Endodermal cell (in vitro differentiated cells): Measurements from ENCODE around the gene MORC1. TPM values are rescaled to one million over a fixed set of nuclear protein-coding genes. Genes with fewer than 3 reads are reported as not detected.

Experiments
- DNase-seq: peaks from one replicate; pipeline ENCODE4 v3.0.0-alpha.2; 2017
- H3K27ac ChIP-seq: 2 replicates; pipeline ENCODE4 v1.5.1; 2013; ENCODE audit warnings: mild to moderate bottlenecking, low read depth, low read length, moderate library complexity
- H3K27me3 ChIP-seq: 2 replicates; pipeline ENCODE4 v1.6.1; 2013; ENCODE audit warnings: mild to moderate bottlenecking, low read length, moderate library complexity; ENCODE audit not compliant: insufficient read depth, control insufficient read depth, poor library complexity, severe bottlenecking
- H3K36me3 ChIP-seq: 2 replicates; pipeline ENCODE4 v1.7.0; 2013; ENCODE audit warnings: mild to moderate bottlenecking, low read length, moderate library complexity; ENCODE audit not compliant: control insufficient read depth, insufficient read depth
- H3K4me1 ChIP-seq: one replicate; pipeline ENCODE4 v1.7.0; 2013; ENCODE audit warnings: low read length; ENCODE audit not compliant: control insufficient read depth, insufficient read depth
- H3K4me3 ChIP-seq: 2 replicates; pipeline ENCODE4 v1.5.1; 2013; ENCODE audit warnings: mild to moderate bottlenecking, low read length, moderate library complexity
- H3K9ac ChIP-seq: 2 replicates; pipeline ENCODE4 v1.6.1; 2013; ENCODE audit warnings: mild to moderate bottlenecking, low read length, moderate library complexity; ENCODE audit not compliant: poor library complexity, severe bottlenecking; ENCODE audit errors: extremely low read depth
- H3K9me3 ChIP-seq: 2 replicates; pipeline ENCODE4 v1.6.1; 2013; ENCODE audit warnings: mild to moderate bottlenecking, low read length, moderate library complexity; ENCODE audit not compliant: control insufficient read depth
- H3K27ac Mint-ChIP-seq: 2 replicates; pipeline ENCODE4 v1.8.0; 2020; ENCODE audit warnings: mixed read lengths
- H3K27me3 Mint-ChIP-seq: 2 replicates; pipeline ENCODE4 v1.8.0; 2021; ENCODE audit warnings: mild to moderate bottlenecking, mixed read lengths; ENCODE audit not compliant: insufficient read depth
- H3K36me3 Mint-ChIP-seq: 2 replicates; pipeline ENCODE4 v1.8.0; 2020; ENCODE audit warnings: low read depth, mixed read lengths
- H3K4me1 Mint-ChIP-seq: 2 replicates; pipeline ENCODE4 v1.8.0; 2020; ENCODE audit warnings: mixed read lengths
- H3K4me3 Mint-ChIP-seq: 2 replicates; pipeline ENCODE4 v1.8.0; 2020; ENCODE audit warnings: mild to moderate bottlenecking, moderate library complexity, mixed read lengths
- H3K9me3 Mint-ChIP-seq: 2 replicates; pipeline ENCODE4 v1.8.0; 2020; ENCODE audit warnings: mild to moderate bottlenecking, mixed read lengths
- CTCF ChIP-seq: fragments of 200-600 bp; sonication (generic); conservative IDR thresholded peaks from 2 replicates; pipeline ENCODE4 v1.5.0; 2021; ENCODE audit warnings: antibody characterized with exemption, mild to moderate bottlenecking
- WGBS, 2 experiments: methylation state at CpG; one replicate each; pipeline versions ENCODE4 v1.1.5 to v1.1.7; 2013; ENCODE audit warnings: missing lambda C conversion rate in 2 of 2, mixed read lengths in 1 of 2; ENCODE audit not compliant: insufficient coverage in 1 of 2, insufficient read length in 1 of 2; 5-methylcytosine and 5-hydroxymethylcytosine counted together
- total RNA-seq, 2 donors: library from RNA; stranded (reverse); fragmentation: NEBNext Ultra II Directional in 1 of 2; extraction: Animal tissue kit (Norgen Biotek cat#: 25700) in 1 of 2; gene quantifications; 2 replicates in 1 of 2; 3 replicates in 1 of 2; pipeline ENCODE4 v1.2.1, GENCODE V29; 2021

The MORC1 gene
- total RNA-seq, 2 donors from 2014 or later = not detected

- 85 to 90% methylated on average over 3 to 6 of the region's 6 CpGs for WGBS, 2 experiments
Measured at GRCh38 chr3:109045271-109046040, 72.5 kb downstream of the MORC1 start.

GRCh38 chr3:109035082-109035481, 82.9 kb downstream of the MORC1 start:
- WGBS, 2 experiments = no CpG with 5 or more reads among the region's 1 CpG
- no peaks in the 10 kb centered on the region for H3K9me3 Mint-ChIP-seq
- Histone ChIP-seq H3K9me3 (no peaks in the 10 kb centered on the region), H3K27me3 (no peaks in the 10 kb centered on the region), H3K36me3 (no peaks in the 10 kb centered on the region), H3K27ac (no peak overlapping the region), H3K4me3 (no peak overlapping the region), H3K9ac (no peak overlapping the region), H3K4me1 (peaks cover 8% of the 10 kb centered on the region)
- no peak for DNase-seq
- peaks cover 2% of the 10 kb centered on the region for H3K36me3 Mint-ChIP-seq
- no peak overlapping the region for H3K27ac Mint-ChIP-seq
- H3K4me3 Mint-ChIP-seq = no peak overlapping the region
- TF ChIP-seq CTCF = no peak
- no peaks in the 10 kb centered on the region for H3K27me3 Mint-ChIP-seq
- H3K4me1 Mint-ChIP-seq = peaks cover 4% of the 10 kb centered on the region

More at GRCh38 chr3:109045271-109046040, 72.5 kb downstream of the MORC1 start:
- H3K9me3 ChIP-seq = no peaks in the 10 kb centered on the region
- H3K36me3 ChIP-seq = no peaks in the 10 kb centered on the region
- Mint-ChIP-seq H3K27ac (no peak overlapping the region), H3K4me3 (no peak overlapping the region), H3K36me3 (no peaks in the 10 kb centered on the region), H3K4me1 (no peaks in the 10 kb centered on the region), H3K27me3 (no peaks in the 10 kb centered on the region), H3K9me3 (no peaks in the 10 kb centered on the region)
- DNase-seq = no peak
- H3K9ac ChIP-seq = no peak overlapping the region
- no peak overlapping the region for H3K4me3 ChIP-seq
- no peak overlapping the region for H3K27ac ChIP-seq
- no peaks in the 10 kb centered on the region for H3K27me3 ChIP-seq
- no peaks in the 10 kb centered on the region for H3K4me1 ChIP-seq
- TF ChIP-seq CTCF = no peak

- H3K27ac ChIP-seq = no peak overlapping the region
- no peak overlapping the region for H3K27ac Mint-ChIP-seq
- no peaks in the 10 kb centered on the region for H3K36me3 ChIP-seq
- H3K4me1 Mint-ChIP-seq = peaks cover 4% of the 10 kb centered on the region
- no peaks in the 10 kb centered on the region for H3K27me3 ChIP-seq
- no peak for TF ChIP-seq CTCF
- no peak for DNase-seq
- H3K27me3 Mint-ChIP-seq = no peaks in the 10 kb centered on the region
- no peaks in the 10 kb centered on the region for H3K9me3 Mint-ChIP-seq
- peaks cover 8% of the 10 kb centered on the region for H3K4me1 ChIP-seq
- no peak overlapping the region for H3K4me3 Mint-ChIP-seq
- H3K4me3 ChIP-seq = no peak overlapping the region
- H3K9me3 ChIP-seq = no peaks in the 10 kb centered on the region
- H3K36me3 Mint-ChIP-seq = no peaks in the 10 kb centered on the region
- WGBS, 2 experiments = 79 to 94% methylated on average over 3 of the region's 3 CpGs
- H3K9ac ChIP-seq = no peak overlapping the region
Measured at GRCh38 chr3:109033000-109033660, 84.8 kb downstream of the MORC1 start.
